Measurements from ENCODE around the gene FLAD1.

FLAD1 gene

DNA sequence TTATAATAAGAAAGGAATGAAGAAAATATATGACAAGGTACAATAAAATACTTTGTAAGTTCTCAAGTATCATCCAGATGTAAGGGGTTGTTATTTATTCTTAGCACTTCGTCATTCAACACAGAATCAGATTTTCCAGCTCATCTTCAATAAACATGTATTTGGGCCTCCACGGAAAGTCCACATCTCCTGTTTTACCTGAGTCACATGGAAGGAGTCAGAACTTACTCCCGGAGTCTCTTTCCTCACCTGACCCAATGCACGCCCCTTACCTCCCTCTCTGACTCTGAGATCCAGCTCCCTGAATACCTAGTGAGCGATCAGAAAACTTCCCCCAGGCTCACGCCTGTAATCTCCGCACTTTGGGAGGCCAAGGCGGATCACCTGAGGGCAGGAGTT lies 45.2 kb upstream of the FLAD1 start:
- no peaks in the 10 kb centered on the region; the same call in 1 of the 2 replicates for H3K4me1 ChIP-seq
- TF ChIP-seq, protein P1, sequence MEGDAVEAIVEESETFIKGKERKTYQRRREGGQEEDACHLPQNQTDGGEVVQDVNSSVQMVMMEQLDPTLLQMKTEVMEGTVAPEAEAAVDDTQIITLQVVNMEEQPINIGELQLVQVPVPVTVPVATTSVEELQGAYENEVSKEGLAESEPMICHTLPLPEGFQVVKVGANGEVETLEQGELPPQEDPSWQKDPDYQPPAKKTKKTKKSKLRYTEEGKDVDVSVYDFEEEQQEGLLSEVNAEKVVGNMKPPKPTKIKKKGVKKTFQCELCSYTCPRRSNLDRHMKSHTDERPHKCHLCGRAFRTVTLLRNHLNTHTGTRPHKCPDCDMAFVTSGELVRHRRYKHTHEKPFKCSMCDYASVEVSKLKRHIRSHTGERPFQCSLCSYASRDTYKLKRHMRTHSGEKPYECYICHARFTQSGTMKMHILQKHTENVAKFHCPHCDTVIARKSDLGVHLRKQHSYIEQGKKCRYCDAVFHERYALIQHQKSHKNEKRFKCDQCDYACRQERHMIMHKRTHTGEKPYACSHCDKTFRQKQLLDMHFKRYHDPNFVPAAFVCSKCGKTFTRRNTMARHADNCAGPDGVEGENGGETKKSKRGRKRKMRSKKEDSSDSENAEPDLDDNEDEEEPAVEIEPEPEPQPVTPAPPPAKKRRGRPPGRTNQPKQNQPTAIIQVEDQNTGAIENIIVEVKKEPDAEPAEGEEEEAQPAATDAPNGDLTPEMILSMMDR (IDR thresholded peaks at IDR 0.05; ENCODE audit: low read depth, low read length) = no peak
- H3K36me3 ChIP-seq = no peaks in the 10 kb centered on the region
- H3K9me3 ChIP-seq = no peaks in the 10 kb centered on the region
- peak overlapping the region; percentile 83 for H3K4me3 ChIP-seq (ENCODE audit: low read depth, low read length)
- DNase-seq = no peak
- H3K27me3 ChIP-seq = no peaks in the 10 kb centered on the region

DNA sequence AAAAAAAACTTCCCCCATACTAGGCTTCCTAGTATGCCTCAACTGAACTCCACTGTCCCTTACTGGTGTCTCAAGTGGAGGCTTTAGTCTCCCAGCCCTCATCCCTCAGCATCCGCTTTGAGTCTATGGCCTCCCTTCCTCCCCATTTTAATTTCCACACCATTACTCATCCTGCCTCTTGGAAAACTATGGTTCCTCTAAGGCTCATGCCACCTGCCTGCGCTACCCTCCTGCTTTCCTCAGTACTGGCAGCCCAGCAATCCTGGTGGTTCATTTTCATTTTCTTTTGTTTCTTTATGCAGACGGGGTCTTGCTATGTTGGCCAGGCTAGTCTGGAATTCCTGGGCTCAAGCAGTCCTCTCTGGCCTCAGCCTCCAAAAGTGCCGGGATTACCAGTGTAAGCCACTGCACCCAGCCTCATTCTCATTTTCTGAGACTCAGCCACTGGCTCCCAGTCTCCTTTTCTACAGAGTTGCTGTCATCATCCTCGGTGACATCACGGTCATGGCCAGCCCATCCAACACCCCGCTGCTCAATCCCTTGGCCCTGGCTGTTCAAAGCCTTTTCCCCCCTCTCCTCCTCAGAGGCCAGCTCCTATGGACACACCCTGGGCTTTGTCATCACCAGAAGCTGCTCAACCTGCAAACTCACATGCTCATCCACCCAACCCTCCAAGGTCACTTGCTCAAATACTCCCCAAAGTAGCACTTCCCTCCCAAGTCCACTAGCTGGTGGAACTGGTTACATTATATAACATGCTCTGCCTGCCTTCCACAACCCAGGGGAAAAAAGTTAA lies 44.3 kb upstream of the FLAD1 start:
- H3K4me1 ChIP-seq = no peaks in the 10 kb centered on the region; the same call in none of the 2 replicates
- DNase-seq = no peak
- no peaks in the 10 kb centered on the region for H3K27me3 ChIP-seq
- H3K36me3 ChIP-seq = no peaks in the 10 kb centered on the region
- H3K9me3 ChIP-seq = no peaks in the 10 kb centered on the region
- TF ChIP-seq, protein P1 (IDR thresholded peaks at IDR 0.05; ENCODE audit: low read depth, low read length) = no peak
- H3K4me3 ChIP-seq (ENCODE audit: low read depth, low read length) = no peak overlapping the region

DNA sequence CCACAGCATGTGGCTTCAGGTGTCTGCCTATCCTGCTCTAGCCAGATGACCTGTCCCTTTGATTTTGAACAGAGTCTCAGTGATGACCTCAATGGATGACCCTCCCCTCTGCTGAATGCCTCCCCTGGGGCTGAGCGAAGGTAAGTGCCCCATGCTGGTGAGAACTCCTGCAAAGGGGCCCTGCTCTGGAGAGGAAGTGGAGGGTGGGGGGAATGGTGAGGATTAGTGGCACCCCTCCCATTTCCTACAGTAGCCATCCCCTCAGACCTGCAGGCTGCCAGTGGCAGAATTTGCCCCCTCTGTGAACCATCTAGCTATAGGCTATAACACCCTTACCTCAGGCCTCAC lies 43.0 kb upstream of the FLAD1 start:
- Histone ChIP-seq H3K4me1 (no peaks in the 10 kb centered on the region; the same call in none of the 2 replicates), H3K27me3 (no peaks in the 10 kb centered on the region), H3K4me3 (ENCODE audit: low read depth, low read length) (no peak overlapping the region), H3K9me3 (no peaks in the 10 kb centered on the region), H3K36me3 (no peaks in the 10 kb centered on the region)
- DNase-seq = no peak
- TF ChIP-seq, protein P1 (IDR thresholded peaks at IDR 0.05; ENCODE audit: low read depth, low read length) = no peak

DNA sequence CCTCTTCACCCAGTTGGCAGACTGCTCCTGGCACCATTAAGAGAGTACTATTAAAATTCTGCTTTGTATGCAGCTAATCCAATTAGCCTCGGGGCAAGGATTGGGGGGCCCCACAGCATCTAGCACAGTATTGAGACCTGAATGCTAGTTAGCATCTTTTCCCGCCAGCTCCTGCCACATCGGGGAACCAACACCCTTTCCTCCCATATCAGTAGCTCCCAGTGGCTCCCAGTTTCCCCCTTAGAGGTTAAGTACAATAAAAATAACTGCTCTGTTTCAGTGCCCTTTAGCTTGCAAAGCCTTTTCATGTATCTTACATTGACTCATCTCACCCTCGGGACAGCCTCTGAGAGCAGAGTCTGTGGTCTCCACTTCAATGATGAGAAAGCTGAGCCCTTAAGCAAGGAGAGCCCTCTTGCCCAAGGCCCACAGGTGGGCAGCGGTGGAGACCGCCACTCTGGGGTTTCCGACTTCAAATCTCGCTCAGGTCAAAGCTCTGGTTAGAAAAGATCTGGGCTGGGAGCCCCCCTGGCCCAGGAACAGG lies 42.4 kb upstream of the FLAD1 start:
- Histone ChIP-seq H3K4me1 (no peaks in the 10 kb centered on the region; the same call in none of the 2 replicates), H3K4me3 (ENCODE audit: low read depth, low read length) (no peak overlapping the region), H3K27me3 (no peaks in the 10 kb centered on the region), H3K9me3 (no peaks in the 10 kb centered on the region), H3K36me3 (no peaks in the 10 kb centered on the region)
- no peak for DNase-seq
- TF ChIP-seq, protein P1 (IDR thresholded peaks at IDR 0.05; ENCODE audit: low read depth, low read length) = no peak

DNA sequence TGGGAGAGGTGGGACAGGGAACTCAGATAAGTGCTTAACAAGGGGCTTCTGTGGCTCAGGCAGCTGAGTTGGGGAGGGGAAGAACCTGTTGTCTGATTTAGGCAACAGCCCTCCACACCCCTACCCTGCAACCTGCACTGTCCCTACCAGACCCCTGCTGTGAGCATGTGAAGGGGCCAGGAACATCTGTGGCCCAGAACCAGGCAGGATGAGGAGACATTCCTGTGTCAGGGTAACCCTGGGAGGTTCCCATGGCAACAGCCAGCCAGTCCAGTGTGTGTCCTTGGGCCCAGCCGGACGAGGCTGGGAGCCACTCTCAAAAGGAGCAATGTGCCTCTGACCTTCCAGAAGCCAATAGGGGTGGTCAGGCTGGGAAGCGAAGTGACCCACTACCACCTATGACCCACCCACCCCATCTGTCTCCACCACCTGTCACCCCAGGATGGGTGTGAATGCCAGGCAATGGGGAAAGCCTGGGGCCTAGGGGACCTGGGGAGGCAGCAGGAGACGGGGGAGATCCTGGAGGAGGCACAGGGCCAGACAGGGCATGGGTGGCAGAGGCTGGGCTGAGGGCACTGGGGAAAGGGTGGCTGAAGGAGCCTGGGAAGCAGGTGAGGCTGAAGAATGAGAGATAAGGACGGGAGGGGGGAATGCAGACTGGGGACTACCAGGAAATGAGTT lies 41.7 kb upstream of the FLAD1 start:
- Histone ChIP-seq H3K27me3 (no peaks in the 10 kb centered on the region), H3K36me3 (no peaks in the 10 kb centered on the region), H3K9me3 (no peaks in the 10 kb centered on the region), H3K4me1 (no peaks in the 10 kb centered on the region; the same call in 1 of the 2 replicates), H3K4me3 (ENCODE audit: low read depth, low read length) (no peak overlapping the region)
- DNase-seq = no peak
- TF ChIP-seq, protein P1 (IDR thresholded peaks at IDR 0.05; ENCODE audit: low read depth, low read length) = no peak

All from BE2C (cell line).